DOHH2 (cell line): ENCODE data around the gene RBFOX2.

Source experiments
- EZH2phosphoT487 ChIP-seq: fragments of 200-600 bp; sonication (generic); IDR thresholded peaks from 2 replicates; pipeline ENCODE4 v1.6.1; 2017; ENCODE audit warnings: borderline replicate concordance, mild to moderate bottlenecking, antibody characterized with exemption, low read length, moderate library complexity, mixed read lengths
- TF ChIP-seq, protein P1 (sequence below): fragments of 200-600 bp; sonication (generic); IDR thresholded peaks from one replicate; pipeline ENCODE4 v1.5.1; 2014; ENCODE audit warnings: antibody characterized with exemption, mild to moderate bottlenecking, low read depth, low read length; ENCODE audit not compliant: poor library complexity, severe bottlenecking

DNA sequence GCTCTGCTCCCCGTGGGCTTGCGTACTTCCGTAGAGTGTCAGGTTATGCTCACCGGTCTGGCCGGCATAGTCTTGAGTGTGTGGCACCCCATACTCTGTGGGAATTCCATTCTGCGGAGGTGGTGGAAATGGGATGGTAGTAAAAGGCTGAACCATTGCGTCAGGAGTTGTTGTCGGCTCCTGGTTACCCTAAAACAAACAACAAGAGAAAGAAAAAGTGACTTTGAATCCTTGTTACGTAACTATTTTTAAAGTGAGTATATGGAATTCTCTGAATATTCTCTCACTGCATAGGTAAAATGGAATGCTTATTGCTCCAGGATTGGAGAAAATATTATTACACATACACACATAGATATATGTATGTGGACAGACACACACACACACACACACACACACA lies 218.8 kb downstream of the RBFOX2 start:
- TF ChIP-seq, protein P1, sequence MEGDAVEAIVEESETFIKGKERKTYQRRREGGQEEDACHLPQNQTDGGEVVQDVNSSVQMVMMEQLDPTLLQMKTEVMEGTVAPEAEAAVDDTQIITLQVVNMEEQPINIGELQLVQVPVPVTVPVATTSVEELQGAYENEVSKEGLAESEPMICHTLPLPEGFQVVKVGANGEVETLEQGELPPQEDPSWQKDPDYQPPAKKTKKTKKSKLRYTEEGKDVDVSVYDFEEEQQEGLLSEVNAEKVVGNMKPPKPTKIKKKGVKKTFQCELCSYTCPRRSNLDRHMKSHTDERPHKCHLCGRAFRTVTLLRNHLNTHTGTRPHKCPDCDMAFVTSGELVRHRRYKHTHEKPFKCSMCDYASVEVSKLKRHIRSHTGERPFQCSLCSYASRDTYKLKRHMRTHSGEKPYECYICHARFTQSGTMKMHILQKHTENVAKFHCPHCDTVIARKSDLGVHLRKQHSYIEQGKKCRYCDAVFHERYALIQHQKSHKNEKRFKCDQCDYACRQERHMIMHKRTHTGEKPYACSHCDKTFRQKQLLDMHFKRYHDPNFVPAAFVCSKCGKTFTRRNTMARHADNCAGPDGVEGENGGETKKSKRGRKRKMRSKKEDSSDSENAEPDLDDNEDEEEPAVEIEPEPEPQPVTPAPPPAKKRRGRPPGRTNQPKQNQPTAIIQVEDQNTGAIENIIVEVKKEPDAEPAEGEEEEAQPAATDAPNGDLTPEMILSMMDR = no peak
- TF ChIP-seq EZH2phosphoT487 = no peak
